Daoy (cell line): ENCODE data around the gene ADGRL4. TPM values are rescaled to one million over a fixed set of nuclear protein-coding genes. Genes with fewer than 3 reads are reported as not detected.
A peak's percentile ranks its signal among the peaks of the same experiment; 100 is the strongest.
"Not testable (repeated sequence)": the region's sequence is repeated elsewhere in the genome, so short reads cannot be mapped to it uniquely, and the experiment has no call there.

Experiments used
- DNase-seq: peaks from one replicate; pipeline ENCODE4 v3.0.0-alpha.2; 2015; ENCODE audit warnings: low read depth
- total RNA-seq: library from RNA; depleted of rRNA; stranded (reverse); fragments of >200 nt; shearing (Covaris generic); gene quantifications from 2 replicates; pipeline ENCODE4 v1.2.3, GENCODE V29; 2014; rRNA removed

Gene ADGRL4
- 0.11 and 0.33 TPM in 2 replicates for total RNA-seq

DNA sequence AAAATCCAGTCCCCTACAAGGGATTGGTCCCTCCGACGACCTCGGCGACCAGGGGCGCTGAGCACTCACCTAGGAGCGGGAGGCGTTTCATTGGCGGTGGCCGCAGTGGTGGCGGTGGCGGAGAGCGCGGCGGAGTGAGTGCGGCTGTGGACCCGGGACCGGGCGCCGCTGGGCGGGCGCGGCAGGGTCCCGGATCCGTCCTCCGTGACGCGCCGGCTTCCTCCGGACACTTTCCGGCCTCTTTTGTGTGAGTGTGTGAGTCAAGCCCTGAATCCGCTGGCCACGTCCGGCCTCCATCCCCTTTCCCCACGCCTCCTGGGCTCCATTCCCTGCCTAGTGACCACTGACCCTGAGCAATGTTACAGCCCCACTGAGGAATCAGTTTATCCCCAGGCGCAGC lies at the start of gene ADGRL4:
Gene ADGRL4, minus strand, starts transcription at position 167 of the 400 bp plus-strand sequence. Its CDS starts 76 bp downstream, at position 91.
- DNase-seq, result no peak

- no peak for DNase-seq
These were observed 49.3 kb upstream of the ADGRL4 start for GRCh38 chr1:79055856-79056255.

GRCh38 chr1:79052829-79053449 lies 46.4 kb upstream of the ADGRL4 start:
- DNase-seq, result no peak

DNA sequence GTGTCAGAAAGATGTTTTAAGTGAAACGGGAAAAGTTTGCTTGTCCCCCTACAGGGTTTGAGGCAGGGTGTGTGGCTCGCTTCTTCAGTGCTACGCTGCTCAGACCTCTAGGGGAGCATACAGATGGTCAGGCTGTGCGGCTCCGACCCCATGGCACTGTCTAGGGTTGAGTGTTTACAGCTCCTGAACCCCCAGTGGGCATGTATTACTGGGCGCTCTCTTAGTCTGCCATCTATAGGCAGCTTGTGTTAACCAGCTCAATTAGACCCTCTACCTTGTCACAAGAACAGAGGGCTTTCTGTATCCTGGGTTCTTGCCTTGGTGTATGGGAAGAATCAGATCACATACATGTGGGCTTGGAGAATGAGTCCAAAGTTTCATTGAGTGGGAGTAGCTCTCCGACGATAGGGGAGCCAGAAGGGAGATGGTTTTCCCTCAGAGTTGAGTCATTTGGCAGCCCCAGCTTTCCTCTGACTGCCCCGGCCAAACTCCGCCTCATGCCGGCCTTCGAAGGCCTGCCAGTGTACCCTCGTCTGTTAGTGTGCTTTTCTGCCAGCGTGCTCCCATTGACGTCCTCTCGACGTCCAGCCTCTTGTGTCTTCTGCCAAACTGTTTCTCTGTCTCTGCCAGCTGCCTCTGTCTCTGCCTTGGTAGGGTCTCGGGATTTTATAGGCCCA lies 38.6 kb upstream of the ADGRL4 start:
- DNase-seq, result peak; percentile 57

GRCh38 chr1:79043506-79043905 lies 37.0 kb upstream of the ADGRL4 start:
- DNase-seq, result no peak

- no peak for DNase-seq
These were observed 36.0 kb upstream of the ADGRL4 start for GRCh38 chr1:79042539-79042938.

GRCh38 chr1:79042117-79042516 lies 35.6 kb upstream of the ADGRL4 start:
- peak; percentile 56 for DNase-seq

DNA sequence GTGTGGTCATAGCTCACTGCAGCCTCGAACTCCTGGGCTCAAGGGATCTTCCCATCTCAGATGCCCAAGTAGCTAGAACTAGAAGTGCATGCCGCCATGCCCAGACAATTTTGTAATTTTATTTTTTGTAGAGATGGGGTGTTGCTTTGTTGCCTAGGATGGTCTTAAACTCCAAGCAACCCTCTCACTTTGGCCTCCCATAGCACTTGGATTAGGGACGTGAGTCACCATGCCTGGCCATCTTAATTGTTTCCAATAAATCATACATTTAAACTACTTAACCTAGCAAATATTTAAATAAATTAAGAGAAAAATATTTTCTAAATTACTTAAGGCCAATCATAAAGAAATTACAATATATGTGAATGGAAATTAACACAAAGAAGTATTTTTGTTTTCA lies 35.1 kb upstream of the ADGRL4 start:
- peak; percentile 63 for DNase-seq

DNA sequence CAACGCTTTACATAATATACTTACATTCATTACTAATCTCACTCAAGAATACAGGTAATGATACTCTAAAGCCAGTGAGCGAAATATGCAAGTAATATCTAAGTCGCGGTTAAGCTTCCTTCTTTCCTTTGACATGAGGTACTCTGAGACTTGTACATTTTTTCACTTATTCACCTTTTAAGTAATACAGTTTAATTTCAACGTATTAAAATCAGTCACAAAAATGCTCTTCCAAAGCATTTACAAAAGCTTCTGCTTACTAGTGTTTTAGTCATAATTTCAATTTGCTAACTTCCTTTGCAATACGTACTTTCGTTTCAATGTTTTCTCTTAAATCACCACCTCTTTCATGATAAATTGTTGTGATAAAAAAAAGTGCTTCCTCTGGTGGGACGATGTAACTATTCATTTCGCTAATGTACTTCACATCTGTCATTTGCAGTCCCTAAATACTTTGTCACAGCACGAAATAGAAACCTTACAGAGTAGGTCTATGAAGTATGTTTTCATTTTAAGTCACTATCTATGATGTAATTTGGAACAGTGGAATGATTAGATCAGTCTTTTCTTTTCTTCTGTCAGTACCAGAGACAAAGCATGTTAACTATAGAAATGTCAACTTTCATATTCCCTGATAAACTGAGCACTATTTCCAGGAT lies 34.0 kb upstream of the ADGRL4 start:
- no peak for DNase-seq

DNA sequence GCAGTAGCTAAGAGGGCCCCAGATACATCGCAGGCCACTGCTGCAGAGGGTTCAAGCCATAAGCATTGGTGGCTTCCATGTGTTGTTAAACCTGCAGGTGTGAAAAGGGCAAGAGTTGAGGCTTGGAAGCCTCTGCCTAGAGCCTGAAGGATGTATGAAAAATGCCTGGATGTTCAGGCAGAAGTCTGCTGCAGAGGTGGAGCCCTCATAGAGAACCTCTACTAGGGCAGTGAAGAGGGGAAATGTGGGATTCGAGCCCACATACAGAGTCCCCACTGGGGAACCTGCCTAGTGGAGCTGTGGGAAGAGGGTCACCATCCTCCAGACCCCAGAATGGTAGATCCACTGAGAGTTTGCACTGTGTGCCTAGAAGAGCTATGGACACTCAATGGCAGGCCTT lies 30.6 kb upstream of the ADGRL4 start:
- no peak for DNase-seq

DNA sequence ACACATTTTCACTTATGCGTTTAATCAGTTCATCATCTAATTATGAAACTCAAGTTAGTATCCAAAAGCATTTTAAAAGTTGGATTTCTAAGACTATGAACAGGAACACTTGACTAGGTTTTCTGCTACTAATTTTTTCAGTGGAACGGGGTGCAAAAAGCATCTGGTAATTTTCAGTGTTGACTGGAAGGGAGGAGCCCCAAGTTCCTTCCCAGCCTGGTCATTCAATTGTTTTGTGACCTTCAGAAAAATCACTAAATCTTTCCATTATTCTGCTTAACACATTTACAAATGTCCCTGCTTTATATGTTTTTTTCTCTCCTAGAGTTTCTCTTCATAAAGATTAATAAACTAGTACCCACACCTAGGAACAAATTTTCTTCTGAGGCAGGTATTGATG lies 6.0 kb upstream of the ADGRL4 start:
- no peak for DNase-seq

- DNase-seq, result no peak
These were observed 4.1 kb upstream of the ADGRL4 start for GRCh38 chr1:79010589-79010988.

DNA sequence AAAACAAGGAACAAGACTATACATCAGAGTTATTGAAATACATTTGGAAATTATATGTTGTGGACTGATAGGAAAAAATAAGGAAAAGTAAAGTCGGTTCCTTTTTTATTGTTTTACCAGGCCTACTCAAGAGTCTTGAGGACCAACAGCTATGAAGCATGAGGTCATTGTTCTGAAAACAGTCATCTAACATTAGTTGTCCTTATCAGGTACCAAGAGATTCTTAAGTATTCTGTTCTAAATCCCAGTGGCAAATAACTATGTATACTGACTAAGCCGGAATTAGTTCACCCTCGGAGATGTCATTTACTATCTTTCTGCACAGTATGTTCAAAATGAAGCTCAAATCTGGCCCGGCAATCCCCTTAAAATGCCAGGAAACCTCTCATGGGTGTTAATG lies 585 bp downstream of the ADGRL4 start:
- no peak for DNase-seq

DNA sequence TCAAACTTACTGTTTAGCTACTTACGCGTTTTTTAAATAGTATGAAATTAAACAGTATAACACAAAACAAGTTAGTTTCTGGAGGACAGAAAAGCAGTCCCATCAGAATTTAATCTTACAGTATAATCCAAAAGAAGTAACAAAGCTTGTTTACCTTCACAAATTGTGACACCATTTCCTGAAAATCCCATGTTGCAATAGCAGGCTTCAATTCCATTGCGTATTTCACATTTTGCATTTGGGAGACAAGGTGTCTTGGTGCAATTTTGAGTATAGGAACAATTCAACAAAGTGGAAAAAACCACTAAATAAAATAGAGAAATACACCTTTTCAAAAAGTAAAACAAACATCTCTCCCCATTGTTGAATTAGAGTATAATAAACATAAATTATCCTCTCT lies 1.6 kb downstream of the ADGRL4 start:
- no peak for DNase-seq

- no peak for DNase-seq
These were observed 9.7 kb downstream of the ADGRL4 start for GRCh38 chr1:78996791-78997190.

DNA sequence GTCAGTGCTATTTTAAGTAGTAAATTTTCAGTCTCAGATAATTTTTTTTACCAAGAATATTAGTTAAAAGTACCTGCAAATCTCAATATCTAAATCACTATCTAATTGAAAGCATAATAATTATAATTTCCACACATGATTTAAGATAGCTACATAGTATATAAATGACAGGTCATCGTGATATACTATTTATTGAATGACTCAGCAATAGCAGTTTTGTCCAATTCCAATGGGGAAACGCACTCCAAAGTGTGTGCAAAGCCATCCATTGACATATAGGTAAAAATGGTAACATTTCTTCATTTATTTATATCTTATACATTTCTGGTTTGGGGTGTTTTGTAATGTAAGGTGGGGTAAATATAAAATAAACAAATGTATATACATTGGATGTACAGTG lies 19.5 kb downstream of the ADGRL4 start:
- no peak for DNase-seq

- DNase-seq, result no peak
These were observed 26.0 kb downstream of the ADGRL4 start for GRCh38 chr1:78980511-78980910.

- DNase-seq, result no peak
These were observed 33.8 kb downstream of the ADGRL4 start for GRCh38 chr1:78972723-78973122.

- DNase-seq, result not testable (repeated sequence)
These were observed 39.4 kb downstream of the ADGRL4 start for GRCh38 chr1:78967091-78967490.

DNA sequence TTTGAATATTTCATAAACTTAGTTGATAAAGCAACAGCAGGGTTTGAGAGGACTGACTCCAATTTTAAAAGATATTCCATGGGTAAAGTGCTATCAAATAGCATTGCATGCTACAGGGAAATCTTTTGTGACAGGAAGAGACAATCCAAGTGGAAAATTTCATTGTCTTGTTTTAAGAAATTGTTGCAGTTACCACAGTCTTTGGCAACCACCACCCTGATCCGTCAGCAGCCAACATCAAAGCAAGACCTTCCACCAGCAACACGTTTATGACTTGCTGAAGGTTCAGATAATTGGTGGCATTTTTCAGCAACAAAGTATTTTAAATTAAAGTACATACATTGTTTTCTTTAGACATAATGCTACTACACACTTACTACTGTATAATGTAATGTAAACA lies 47.8 kb downstream of the ADGRL4 start:
- DNase-seq, result no peak

GRCh38 chr1:78950826-78951225 lies 55.7 kb downstream of the ADGRL4 start:
- DNase-seq, result no peak

GRCh38 chr1:78949227-78949626 lies 57.3 kb downstream of the ADGRL4 start:
- no peak for DNase-seq

GRCh38 chr1:78919150-78919549 lies 87.4 kb downstream of the ADGRL4 start:
- no peak for DNase-seq
